Thoracic aorta (tissue), 2 donors: Measurements from ENCODE around the gene WHRN. TPM values are rescaled to one million over a fixed set of nuclear protein-coding genes. Genes with fewer than 3 reads are reported as not detected.

Source experiments
- ATAC-seq: fragments of 150-250 bp; one replicate; pipeline ENCODE4 v1.8.0; 2017; ENCODE audit warnings: low read depth; ENCODE audit not compliant: insufficient number of reproducible peaks, low FRiP score
- DNase-seq: peaks from one replicate; pipeline ENCODE4 v3.0.0-alpha.2; 2020; ENCODE audit warnings: low spot score
- H3K27ac ChIP-seq, 2 donors: fragments of 200-600 bp; sonication (generic); 1 replicate in 1 of 2; 2 replicates in 1 of 2; pipeline ENCODE4 v1.5.1; 2016; ENCODE audit warnings: mild to moderate bottlenecking in 2 of 2, moderate library complexity in 2 of 2
- H3K27me3 ChIP-seq: fragments of 200-600 bp; sonication (generic); replicated peaks from 2 replicates; pipeline ENCODE4 v1.6.0; 2016; ENCODE audit warnings: mild to moderate bottlenecking; ENCODE audit not compliant: insufficient read depth
- H3K36me3 ChIP-seq: fragments of 200-600 bp; sonication (generic); one replicate; pipeline ENCODE4 v1.5.1; 2016
- H3K4me1 ChIP-seq, 2 donors: fragments of 200-600 bp; sonication (generic); 1 replicate in 1 of 2; 2 replicates in 1 of 2; pipeline versions ENCODE4 v1.5.1 to v1.6.0; 2016; ENCODE audit warnings: low read depth in 2 of 2, mild to moderate bottlenecking in 1 of 2; ENCODE audit not compliant: control insufficient read depth in 1 of 2
- H3K4me3 ChIP-seq: fragments of 200-600 bp; sonication (generic); 2 replicates; pipeline ENCODE4 v1.5.1; 2016; ENCODE audit warnings: mild to moderate bottlenecking
- H3K9me3 ChIP-seq: fragments of 200-600 bp; sonication (generic); 2 replicates; pipeline ENCODE4 v1.5.1; 2016
- CTCF ChIP-seq: fragments of 200-600 bp; sonication (generic); IDR thresholded peaks from one replicate; pipeline ENCODE4 v1.5.1; 2019; ENCODE audit warnings: antibody characterized with exemption
- total RNA-seq, 2 donors: library from RNA; depleted of rRNA; stranded (reverse); fragments of >200 nt; gene quantifications; one replicate each; pipeline versions ENCODE4 v1.1.0 to v1.2.3, GENCODE V29; 2016

Gene WHRN
- total RNA-seq, 2 donors from 2014 or later: 4.1 to 5.1 TPM

- Histone ChIP-seq H3K4me3 (no peak overlapping the region), H3K4me1 (no peaks in the 10 kb centered on the region), H3K9me3 (no peaks in the 10 kb centered on the region), H3K27me3 (no peaks in the 10 kb centered on the region), H3K27ac (no peak overlapping the region), H3K36me3 (no peaks in the 10 kb centered on the region)
- ATAC-seq (no peak), DNase-seq (no peak)
- TF ChIP-seq CTCF: no peak
These were observed 98.8 kb downstream of the WHRN start for GRCh38 chr9:114406441-114406840.

- no peak overlapping the region for H3K4me3 ChIP-seq
- TF ChIP-seq CTCF: peak; percentile 84
- H3K27ac ChIP-seq: no peak overlapping the region
- ATAC-seq (peak; percentile 80), DNase-seq (no peak)
- no peaks in the 10 kb centered on the region for H3K9me3 ChIP-seq
- H3K4me1 ChIP-seq: no peaks in the 10 kb centered on the region
- H3K36me3 ChIP-seq: no peaks in the 10 kb centered on the region
- H3K27me3 ChIP-seq: no peaks in the 10 kb centered on the region
These were observed 99.8 kb downstream of the WHRN start for GRCh38 chr9:114405294-114406034.

DNA sequence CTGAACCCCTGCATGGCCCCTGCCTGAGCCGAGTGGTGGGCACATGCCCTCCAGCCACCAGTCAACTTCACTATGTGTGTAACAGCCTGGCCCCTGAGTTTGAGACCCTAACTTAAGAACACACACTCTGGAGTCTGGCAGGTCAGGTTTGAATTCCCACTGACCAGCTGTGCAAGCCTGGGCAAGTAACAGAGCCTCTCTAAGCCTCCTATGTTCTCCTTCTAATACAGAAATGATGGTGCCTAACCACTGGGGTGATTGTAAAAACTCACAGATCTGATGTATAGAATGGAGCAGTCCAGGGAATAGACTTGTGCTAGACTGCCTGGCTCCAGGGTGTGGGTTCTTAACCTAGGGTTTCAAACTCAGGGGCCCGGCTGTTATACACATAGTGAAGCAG, 100.7 kb downstream of the WHRN start:
- Histone ChIP-seq H3K27me3 (no peaks in the 10 kb centered on the region), H3K4me3 (no peak overlapping the region), H3K9me3 (no peaks in the 10 kb centered on the region), H3K27ac (no peak overlapping the region), H3K36me3 (no peaks in the 10 kb centered on the region), H3K4me1 (no peaks in the 10 kb centered on the region)
- no peak for TF ChIP-seq CTCF
- ATAC-seq: no peak
- DNase-seq: no peak

DNA sequence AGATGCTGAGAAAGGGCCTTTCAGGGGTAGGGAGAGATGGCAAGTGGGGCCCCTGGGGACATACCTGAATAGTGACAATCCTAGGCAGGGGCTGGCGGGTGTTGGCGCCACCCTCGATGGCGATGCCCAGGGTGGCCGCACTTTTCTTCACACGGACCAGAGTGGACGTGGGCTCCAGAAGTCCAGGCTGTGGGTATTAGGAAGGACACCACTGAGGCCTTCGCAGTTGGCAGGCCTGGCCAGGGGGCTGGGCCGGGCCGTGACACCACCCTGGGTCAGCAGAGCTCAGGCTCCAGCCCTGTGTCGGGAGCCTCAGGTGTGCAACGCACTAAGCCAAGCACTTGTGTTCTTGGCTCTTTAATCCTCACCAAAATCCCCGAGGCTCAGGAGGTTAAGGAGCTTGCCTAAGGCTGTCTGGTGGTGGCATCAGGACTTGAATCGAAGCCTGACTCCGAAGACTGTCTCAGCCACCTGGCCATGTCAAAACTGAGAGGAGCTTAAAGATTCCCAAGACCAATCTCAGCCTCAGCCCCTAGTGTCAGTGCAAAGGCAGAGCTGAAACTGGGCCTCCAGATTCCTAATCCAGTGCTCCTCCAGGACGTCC, 102.0 kb downstream of the WHRN start:
- no peaks in the 10 kb centered on the region for H3K9me3 ChIP-seq
- TF ChIP-seq CTCF: no peak
- DNase-seq: no peak
- H3K4me3 ChIP-seq: no peak overlapping the region
- no peaks in the 10 kb centered on the region for H3K27me3 ChIP-seq
- H3K27ac ChIP-seq: no peak overlapping the region
- ATAC-seq: no peak
- no peaks in the 10 kb centered on the region for H3K36me3 ChIP-seq
- H3K4me1 ChIP-seq: peaks cover 0 to 6% of the 10 kb centered on the region in 2 donors

GRCh38 chr9:114401344-114401743, 103.9 kb downstream of the WHRN start:
- Histone ChIP-seq H3K4me3 (no peak overlapping the region), H3K36me3 (no peaks in the 10 kb centered on the region), H3K27me3 (no peaks in the 10 kb centered on the region), H3K9me3 (no peaks in the 10 kb centered on the region), H3K4me1 (peaks cover 5 to 19% of the 10 kb centered on the region in 2 donors), H3K27ac (no peak overlapping the region)
- TF ChIP-seq CTCF: no peak
- DNase-seq (no peak), ATAC-seq (no peak)
